Bronchial epithelial cell (primary cell): Measurements from ENCODE around the gene KIAA0232. TPM values are rescaled to one million over a fixed set of nuclear protein-coding genes. Genes with fewer than 3 reads are reported as not detected.
"Not testable (repeated sequence)": the region's sequence is repeated elsewhere in the genome, so short reads cannot be mapped to it uniquely, and the experiment has no call there.

Experiments used
- DNase-seq: peaks from one replicate; pipeline ENCODE4 v3.0.0-alpha.2; 2010; ENCODE audit warnings: low read depth
- FAIRE-seq: peaks from 2 replicates; lab custom pipeline; 2011; peaks lifted over from hg19 to GRCh38; lab: Jason Lieb, UNC
- H3K27me3 ChIP-seq: 2 replicates; pipeline ENCODE4 v1.5.1; 2011; ENCODE audit warnings: low read length; ENCODE audit not compliant: control insufficient read depth, insufficient read depth
- H3K36me3 ChIP-seq: 2 replicates; pipeline ENCODE4 v1.5.1; 2011; ENCODE audit warnings: low read length; ENCODE audit not compliant: control insufficient read depth, insufficient read depth
- H3K4me3 ChIP-seq: 2 replicates; pipeline ENCODE4 v1.5.1; 2011; ENCODE audit warnings: mild to moderate bottlenecking, low read depth, low read length, control low read depth
- CTCF ChIP-seq: IDR thresholded peaks from 2 replicates; pipeline ENCODE4 v1.5.1; 2011; ENCODE audit warnings: mild to moderate bottlenecking, moderate library complexity, low read length, control low read depth, inconsistent platforms; ENCODE audit not compliant: insufficient read depth, severe bottlenecking
- total RNA-seq: library from RNA; depleted of rRNA; stranded (reverse); fragments of >200 nt; gene quantifications from 2 replicates; pipeline ENCODE4 v1.2.1, GENCODE V29; 2014

Gene KIAA0232
- total RNA-seq, 1 donor from 2014 or later, result 20.5 TPM

- FAIRE-seq (no peak), DNase-seq (no peak)
- H3K4me3 ChIP-seq, result no peak overlapping the region
- peaks cover 1% of the 10 kb centered on the region for H3K27me3 ChIP-seq
- no peaks in the 10 kb centered on the region for H3K36me3 ChIP-seq
- no peak for TF ChIP-seq CTCF
Observed at GRCh38 chr4:6900956-6901355, 118.4 kb downstream of the KIAA0232 start.

GRCh38 chr4:6901669-6902317 lies 119.3 kb downstream of the KIAA0232 start:
- Histone ChIP-seq H3K27me3 (peaks cover 1% of the 10 kb centered on the region), H3K4me3 (no peak overlapping the region), H3K36me3 (no peaks in the 10 kb centered on the region)
- no peak for TF ChIP-seq CTCF
- FAIRE-seq, result no peak
- no peak for DNase-seq

- no peaks in the 10 kb centered on the region for H3K36me3 ChIP-seq
- FAIRE-seq, result no peak
- no peak overlapping the region for H3K4me3 ChIP-seq
- H3K27me3 ChIP-seq, result peaks cover 1% of the 10 kb centered on the region
- TF ChIP-seq CTCF, result no peak
- DNase-seq, result no peak
Observed at GRCh38 chr4:6902318-6903042, 120.0 kb downstream of the KIAA0232 start.

- Histone ChIP-seq H3K36me3 (no peaks in the 10 kb centered on the region), H3K4me3 (no peak overlapping the region), H3K27me3 (peaks cover 1% of the 10 kb centered on the region)
- DNase-seq, result no peak
- FAIRE-seq, result no peak
- TF ChIP-seq CTCF, result no peak
Observed at GRCh38 chr4:6905516-6906445, 123.3 kb downstream of the KIAA0232 start.

GRCh38 chr4:6906486-6906885 lies 124.0 kb downstream of the KIAA0232 start:
- not testable (repeated sequence) for H3K36me3 ChIP-seq, FAIRE-seq, H3K27me3 ChIP-seq, H3K4me3 ChIP-seq, DNase-seq
